ENCODE results near the gene SIN3B.

The SIN3B gene

GRCh38 chr19:16891696-16892382, 62.6 kb downstream of the SIN3B start:
- no peak for DNase-seq

GRCh38 chr19:16892436-16892835, 63.2 kb downstream of the SIN3B start:
- no peak for DNase-seq

DNA sequence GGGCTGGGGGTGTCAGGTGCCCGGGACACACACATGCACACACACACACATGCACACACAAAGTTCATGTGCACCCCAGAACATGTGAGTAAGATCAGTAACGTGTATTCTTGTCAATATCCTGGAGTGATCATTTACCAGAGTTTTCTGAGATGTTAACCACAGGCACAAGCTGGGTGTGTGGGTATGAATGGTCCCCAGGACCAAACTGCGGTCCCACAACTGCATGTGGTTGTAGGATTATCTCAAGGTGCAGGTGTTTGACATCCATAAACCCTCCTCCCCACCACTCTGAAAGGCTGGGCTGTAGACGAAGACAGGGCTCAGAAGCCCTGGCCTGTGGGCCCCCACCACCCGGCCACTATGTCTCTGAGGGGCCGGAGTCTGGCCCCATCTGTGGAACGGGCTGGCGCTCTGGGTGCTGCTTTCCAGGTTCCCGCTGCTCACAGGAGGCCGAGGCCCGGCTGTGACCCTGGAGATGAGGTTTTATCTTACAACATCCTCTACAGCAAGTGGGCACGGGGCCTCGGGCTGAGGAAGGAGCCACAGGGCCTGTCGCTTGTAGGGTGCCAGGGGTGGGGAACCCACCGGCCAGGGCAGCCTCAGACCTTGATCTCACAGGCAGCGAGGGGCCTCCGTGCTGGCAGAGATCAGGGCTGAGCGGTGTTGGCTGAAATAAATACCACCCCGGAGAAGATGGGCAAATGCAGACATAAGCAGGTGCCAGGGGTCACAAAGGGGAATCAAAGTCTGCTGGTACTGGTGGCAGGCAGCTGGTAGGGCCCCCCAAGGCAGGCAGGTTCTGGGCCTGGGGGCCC, 63.9 kb downstream of the SIN3B start:
- DNase-seq = no peak

- DNase-seq = no peak
Measured at GRCh38 chr19:16893686-16893989, 64.4 kb downstream of the SIN3B start.

GRCh38 chr19:16894080-16894479, 64.9 kb downstream of the SIN3B start:
- DNase-seq = no peak

GRCh38 chr19:16895467-16896145, 66.4 kb downstream of the SIN3B start:
- no peak for DNase-seq

DNA sequence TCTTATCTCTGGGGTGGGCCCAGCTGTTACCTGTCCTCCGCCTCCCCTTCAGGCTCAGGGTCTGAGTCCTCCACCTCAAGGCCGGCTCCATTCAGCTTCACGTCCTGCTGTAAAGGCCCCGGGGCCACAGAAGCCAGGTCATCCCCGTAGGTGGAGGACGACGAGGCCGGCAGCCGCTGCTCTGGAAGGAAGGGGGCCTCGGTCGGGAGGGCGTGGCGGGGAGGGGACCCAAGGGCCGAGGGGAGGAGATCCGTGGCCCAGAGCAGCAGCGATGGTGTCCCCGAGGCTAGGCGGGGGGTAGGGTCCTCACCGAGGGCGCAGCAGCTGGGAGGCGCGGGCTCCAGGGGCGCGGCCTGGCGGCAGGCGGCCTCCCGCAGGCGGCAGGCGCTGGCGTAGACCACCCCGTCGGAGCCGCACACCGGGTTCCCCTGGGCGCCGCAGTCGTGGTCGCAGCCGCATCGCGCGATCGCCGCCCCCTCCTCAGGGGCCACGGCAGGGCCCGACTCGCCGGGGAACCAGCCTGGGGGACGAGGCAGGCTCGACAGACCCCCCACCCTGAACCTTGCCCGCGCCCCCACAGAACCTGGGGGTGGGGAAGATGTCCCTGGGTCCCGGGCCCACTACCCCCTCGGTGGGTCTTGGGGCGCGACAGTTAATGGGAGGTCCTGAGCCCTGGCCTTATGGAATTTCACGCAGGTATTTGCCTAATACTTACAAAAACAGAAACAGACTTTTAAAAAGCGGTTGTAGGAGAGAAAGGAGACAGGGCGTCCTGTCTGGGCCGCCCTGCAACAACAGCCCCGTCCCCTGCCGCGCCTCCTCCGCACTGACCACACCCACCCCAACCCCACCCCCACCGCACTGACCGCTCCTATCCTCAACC, 67.2 kb downstream of the SIN3B start:
- DNase-seq = no peak

- DNase-seq = no peak
Measured at GRCh38 chr19:16897029-16897855, 68.0 kb downstream of the SIN3B start.

DNA sequence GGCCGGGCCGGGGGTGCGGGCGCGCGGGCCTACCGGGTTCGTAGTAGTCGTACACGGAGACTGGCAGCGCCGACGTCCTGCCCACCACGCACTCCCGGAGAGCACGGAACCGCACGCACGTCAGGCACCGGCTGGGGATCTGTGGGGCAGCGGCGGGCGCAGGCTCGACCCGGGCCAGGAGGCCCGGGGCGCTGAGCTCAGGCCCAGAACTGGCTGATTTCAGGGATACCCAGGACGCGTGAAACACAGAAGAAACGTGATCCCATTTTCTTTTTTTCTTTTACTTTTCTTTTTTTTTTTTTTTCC, 68.6 kb downstream of the SIN3B start:
- DNase-seq = no peak

DNA sequence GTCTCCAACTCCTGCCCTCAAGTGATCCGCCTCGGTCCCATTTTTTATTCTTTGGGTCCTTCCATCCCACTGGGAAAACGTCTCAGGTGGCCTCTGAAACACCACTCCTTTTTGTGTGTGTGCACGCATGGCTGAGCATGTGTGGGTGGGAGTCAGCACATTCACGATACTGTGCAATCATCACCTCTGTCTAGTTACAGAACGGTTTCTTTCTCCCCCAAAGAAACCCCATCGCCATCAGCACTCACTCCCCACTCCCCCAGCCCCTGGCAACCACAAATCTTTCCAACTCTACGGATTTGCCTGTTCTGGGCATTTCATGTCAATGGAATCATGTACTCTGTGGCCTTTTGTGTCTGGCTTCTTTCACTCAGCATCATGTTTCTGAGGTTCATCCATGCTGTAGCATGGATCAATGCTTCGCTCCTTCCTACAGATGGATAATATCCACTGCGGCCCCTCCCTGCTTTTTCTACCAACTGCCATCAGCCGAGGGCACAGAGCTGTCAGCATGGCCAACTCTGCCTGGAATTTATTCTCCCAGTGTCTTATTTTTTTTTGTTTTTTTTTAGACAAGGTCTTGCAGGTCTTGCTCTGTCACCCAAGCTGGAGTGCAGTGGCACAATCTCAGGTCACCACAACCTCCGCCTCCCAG, 69.3 kb downstream of the SIN3B start:
- DNase-seq = no peak

GRCh38 chr19:16899566-16900075, 70.4 kb downstream of the SIN3B start:
- no peak for DNase-seq

GRCh38 chr19:16901491-16902175, 72.4 kb downstream of the SIN3B start:
- no peak for DNase-seq

- no peak for DNase-seq
Measured at GRCh38 chr19:16902545-16902944, 73.3 kb downstream of the SIN3B start.

DNA sequence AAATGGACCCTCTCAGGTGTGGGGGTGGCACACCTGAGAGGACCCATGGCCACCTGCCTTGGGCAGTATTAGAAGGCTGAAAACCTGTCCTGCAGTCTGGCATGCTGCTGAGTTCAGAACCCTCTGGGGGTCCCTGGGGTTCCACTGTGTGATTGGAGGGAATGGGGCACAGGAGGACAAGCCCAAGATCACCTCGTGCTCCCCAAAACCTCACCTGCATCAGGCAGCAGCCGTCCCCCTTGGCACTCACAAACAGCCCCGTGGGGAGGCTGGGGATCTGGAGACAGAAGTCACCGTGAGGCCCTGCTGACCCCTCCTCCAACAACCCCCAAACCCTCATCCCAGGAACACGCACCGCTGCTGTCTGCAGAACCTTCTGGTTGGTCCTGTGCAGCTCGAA, 74.1 kb downstream of the SIN3B start:
- no peak for DNase-seq

- DNase-seq = no peak
Measured at GRCh38 chr19:16904599-16904998, 75.4 kb downstream of the SIN3B start.

- DNase-seq = no peak
Measured at GRCh38 chr19:16908759-16909158, 79.6 kb downstream of the SIN3B start.

DNA sequence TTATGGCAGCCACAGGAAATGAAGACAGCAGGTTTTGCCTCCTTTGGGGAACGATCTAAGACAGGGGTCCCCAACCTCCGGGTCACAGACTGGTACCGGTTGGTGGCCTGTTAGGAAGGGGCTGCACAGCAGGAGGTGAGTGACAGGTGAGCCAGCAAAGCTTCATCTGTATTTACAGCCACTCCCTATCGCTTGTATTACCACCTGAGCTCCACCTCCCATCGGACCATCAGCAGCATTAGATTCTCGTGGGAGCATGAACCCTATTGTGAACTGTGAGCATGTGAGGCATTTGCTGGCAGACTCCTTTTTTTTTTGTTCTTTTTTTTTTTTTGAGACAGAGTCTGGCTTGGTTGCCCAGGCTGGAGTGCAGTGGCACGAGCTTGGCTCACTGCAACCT, 81.8 kb downstream of the SIN3B start:
- DNase-seq = no peak

DNA sequence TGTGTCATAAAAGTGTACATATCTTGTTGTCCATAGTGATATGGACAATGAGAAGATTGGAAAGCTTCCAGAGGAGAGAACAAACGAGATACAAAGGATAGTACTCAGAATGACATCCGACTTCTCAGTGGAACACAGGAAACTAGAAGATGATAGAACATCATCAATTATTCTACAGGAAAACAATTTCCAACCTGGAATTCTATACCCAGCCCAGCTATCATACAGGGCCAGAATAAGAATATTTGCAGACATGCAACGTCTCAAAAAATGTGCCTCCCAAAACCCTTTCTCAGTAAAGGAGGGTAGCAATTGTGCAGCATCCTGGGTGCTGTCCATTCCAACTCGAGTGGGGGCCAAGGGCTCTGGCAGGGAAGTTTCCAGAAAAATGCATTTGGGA, 83.6 kb downstream of the SIN3B start:
- no peak for DNase-seq

- DNase-seq = no peak
Measured at GRCh38 chr19:16914421-16914820, 85.2 kb downstream of the SIN3B start.

DNA sequence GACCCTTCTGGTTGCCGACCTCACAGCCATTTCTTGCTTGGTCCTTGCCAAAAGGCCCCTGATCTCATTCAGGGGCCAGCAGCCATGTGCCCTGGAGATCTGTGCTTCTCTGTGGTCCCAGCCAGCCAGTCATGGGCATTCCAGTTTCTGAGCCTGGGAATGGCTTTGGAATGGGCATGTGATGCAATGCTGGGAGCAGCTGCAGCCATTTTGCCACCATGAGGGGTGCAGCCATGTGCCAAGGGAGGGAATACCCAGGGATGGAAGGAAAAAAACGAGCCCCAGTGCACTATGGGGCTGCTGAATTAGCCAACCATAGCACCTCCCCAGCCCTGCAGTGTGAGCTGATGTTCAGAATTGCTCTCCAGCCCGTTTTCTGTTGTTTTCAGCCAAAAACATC, 85.9 kb downstream of the SIN3B start:
- no peak for DNase-seq

GRCh38 chr19:16915734-16916133, 86.5 kb downstream of the SIN3B start:
- no peak for DNase-seq
